Measurements from ENCODE around the gene BCAN.

Gene BCAN

DNA sequence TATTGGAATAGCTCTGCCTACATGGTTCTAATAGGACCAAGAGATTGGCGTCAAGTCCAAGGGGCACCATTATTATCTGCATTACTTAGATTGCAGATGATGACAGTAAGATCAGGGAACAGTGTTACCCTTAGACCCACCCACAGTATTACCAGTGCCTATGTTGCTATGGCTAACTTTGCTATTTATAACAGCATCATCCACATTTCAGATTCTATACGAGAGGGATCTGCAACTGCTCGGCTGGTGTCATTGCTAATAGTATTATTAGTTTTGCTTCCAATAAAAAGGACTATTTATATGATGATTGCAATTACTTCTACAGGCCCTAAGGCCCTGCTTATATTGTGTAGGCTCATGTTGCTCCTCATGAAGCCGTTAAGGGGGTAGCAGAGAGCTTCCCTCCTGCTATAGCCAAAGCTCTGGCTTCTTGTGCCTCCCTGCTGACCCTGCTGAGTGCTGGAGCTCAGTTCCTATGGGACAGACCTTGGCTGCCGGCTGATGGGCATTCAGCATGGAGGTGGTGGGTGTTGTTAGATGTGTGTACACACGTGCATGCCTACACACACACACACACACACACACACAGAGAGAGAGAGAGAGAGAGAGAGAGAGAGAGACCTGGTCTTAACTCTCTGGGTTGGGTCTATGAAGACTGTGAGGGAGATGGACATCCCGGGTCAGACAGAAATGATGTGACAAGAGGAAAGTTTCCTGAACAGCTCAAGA, 1.3 kb downstream of the BCAN start:
- DNase-seq (ENCODE audit: extremely low read depth in 1 of 2, low read depth in 1 of 2) = no peak

DNA sequence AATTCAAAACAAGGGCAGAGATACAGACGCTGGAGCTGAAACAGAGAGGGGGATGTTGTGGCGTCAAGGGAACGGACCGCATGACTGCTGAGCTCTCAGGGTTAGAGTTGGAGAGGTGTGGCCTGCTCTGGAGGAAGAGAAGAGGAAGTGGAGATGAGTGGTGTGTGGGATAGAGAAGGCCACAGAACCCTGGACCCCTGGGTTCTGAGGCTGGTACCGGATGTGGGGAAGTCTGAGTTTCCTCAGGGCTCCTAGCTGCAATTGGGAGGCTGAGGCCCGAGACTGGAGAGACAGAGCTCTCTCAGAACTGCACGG, 1.8 kb downstream of the BCAN start:
- no peak for DNase-seq (ENCODE audit: extremely low read depth in 1 of 2, low read depth in 1 of 2)

DNA sequence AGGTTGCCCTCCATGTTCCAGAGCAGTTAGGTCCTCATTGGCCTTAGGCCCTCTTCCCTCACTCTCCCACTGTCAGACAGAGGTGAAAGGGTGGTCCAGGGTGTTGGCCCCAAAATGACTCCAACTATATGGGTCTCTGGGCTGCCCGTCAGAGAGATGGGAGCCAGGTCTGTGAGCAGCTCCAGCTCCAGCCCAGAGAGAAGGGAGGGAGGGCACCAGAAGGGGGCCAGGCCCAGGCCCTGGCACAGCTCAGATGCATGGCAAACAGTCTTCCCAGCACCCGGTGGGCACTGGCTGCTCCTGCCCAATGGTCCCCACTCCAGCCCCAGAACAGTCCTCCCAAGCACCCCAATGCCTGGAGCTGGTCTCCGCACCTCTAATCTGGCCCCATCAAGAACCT, 2.2 kb downstream of the BCAN start:
- DNase-seq (ENCODE audit: extremely low read depth in 1 of 2, low read depth in 1 of 2) = no peak

DNA sequence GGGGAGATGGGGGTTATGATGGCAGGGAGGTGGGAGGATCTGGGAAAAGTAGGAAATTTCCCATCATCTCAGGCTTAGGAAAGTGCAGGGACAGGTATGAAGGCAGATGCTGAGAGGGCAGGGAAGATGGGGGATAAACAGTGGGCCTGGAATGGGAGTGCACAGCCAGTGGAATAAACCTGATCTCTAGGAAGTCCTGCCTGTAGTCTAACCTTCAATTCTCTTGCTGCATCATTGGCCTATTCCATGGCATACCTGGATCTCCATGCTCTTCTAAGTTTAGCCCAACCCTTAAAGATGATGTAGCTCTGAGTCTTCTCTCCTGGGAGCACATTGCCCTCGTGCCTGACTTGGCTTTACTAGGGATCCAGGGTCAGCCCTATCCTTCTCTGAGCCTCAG, 2.7 kb downstream of the BCAN start:
- DNase-seq (ENCODE audit: extremely low read depth in 1 of 2, low read depth in 1 of 2) = no peak

DNA sequence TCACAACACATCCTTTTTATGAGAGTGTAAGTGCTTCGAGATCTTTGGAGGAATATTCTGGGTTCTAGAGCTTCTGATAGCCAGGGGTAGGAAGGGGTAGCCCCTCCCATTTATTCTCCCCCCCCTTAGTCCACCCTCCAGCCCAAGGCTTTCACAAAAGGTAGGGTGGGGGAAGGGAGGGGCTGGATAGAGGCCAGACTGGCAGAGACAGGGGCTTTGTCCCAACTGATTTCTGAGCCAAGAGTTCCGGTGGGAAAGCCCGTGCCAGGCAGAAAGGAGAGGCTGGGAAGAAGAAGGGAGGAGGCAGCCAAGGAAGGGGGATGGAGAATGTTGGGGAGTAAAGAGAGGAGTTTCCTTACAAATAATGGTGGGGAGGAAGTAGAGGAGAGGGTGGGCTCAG, 3.1 kb downstream of the BCAN start:
- DNase-seq (ENCODE audit: extremely low read depth in 1 of 2, low read depth in 1 of 2) = no peak

DNA sequence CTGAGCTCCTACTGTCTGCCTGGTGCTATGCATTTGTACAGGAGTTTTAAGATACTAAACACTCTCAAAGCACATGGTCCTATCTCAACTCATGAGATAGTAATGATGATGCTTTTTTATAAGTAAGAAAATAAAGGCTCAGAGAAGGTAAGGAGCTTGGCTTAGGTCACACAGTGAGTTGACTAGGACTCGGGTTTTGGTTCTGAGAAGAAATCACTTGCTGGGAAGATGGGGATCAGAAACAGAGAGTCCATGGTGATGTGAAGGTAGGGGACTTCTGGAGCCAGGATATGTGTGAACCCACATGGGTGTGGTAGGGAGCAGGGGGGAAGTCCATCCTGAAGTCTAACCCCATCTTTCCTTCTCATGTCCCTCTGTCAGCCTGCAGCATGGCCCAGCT, 3.7 kb downstream of the BCAN start:
- DNase-seq (ENCODE audit: extremely low read depth in 1 of 2, low read depth in 1 of 2) = no peak

DNA sequence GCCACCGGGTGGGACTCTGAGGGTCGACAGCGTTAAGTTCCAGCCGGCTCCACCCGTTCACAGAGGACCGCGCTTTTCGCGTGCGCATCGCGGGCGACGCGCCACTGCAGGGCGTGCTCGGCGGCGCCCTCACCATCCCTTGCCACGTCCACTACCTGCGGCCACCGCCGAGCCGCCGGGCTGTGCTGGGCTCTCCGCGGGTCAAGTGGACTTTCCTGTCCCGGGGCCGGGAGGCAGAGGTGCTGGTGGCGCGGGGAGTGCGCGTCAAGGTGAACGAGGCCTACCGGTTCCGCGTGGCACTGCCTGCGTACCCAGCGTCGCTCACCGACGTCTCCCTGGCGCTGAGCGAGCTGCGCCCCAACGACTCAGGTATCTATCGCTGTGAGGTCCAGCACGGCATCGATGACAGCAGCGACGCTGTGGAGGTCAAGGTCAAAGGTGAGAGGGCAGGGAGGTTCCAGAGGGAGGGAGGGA, 4.9 kb downstream of the BCAN start:
- no peak for DNase-seq (ENCODE audit: extremely low read depth in 1 of 2, low read depth in 1 of 2)

DNA sequence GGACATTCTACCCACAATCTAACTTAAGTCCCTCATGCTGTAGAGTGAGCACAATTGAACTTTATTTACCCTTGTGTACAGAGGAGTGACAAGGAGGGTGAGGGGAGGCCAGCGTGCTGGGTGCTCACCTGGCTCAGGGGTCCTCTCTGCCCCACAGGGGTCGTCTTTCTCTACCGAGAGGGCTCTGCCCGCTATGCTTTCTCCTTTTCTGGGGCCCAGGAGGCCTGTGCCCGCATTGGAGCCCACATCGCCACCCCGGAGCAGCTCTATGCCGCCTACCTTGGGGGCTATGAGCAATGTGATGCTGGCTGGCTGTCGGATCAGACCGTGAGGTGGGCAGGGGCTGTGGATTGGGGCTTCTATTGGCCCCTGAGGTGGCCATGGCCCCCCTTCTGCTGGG, 5.4 kb downstream of the BCAN start:
- no peak for DNase-seq (ENCODE audit: extremely low read depth in 1 of 2, low read depth in 1 of 2)

DNA sequence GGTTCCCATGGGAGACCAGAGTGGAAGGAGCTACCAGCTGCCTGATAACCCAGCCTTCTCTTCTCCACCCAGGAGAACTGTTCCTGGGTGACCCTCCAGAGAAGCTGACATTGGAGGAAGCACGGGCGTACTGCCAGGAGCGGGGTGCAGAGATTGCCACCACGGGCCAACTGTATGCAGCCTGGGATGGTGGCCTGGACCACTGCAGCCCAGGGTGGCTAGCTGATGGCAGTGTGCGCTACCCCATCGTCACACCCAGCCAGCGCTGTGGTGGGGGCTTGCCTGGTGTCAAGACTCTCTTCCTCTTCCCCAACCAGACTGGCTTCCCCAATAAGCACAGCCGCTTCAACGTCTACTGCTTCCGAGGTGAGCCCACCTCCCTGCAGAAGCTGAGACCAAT, 6.6 kb downstream of the BCAN start:
- no peak for DNase-seq (ENCODE audit: extremely low read depth in 1 of 2, low read depth in 1 of 2)

DNA sequence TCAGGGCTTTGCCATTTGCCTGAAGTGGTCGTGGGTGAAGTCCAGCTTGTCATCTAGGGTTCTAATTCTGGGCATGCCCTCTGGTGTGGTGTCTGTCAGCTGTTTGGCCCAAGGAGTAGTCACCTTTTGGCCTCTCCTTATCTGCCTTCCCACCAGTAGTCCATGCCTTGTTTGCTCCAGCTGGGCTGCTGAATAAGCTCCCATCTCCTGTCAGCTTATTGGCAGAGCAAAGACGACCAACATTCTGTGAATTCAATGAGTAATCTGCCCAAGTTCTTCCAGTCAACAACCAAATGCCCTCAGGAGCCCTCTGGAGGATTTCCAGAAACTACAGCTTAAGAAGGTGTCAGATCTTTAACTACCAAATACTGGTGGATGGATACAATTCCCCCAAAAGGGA, 7.0 kb downstream of the BCAN start:
- DNase-seq (ENCODE audit: extremely low read depth in 1 of 2, low read depth in 1 of 2) = no peak

DNA sequence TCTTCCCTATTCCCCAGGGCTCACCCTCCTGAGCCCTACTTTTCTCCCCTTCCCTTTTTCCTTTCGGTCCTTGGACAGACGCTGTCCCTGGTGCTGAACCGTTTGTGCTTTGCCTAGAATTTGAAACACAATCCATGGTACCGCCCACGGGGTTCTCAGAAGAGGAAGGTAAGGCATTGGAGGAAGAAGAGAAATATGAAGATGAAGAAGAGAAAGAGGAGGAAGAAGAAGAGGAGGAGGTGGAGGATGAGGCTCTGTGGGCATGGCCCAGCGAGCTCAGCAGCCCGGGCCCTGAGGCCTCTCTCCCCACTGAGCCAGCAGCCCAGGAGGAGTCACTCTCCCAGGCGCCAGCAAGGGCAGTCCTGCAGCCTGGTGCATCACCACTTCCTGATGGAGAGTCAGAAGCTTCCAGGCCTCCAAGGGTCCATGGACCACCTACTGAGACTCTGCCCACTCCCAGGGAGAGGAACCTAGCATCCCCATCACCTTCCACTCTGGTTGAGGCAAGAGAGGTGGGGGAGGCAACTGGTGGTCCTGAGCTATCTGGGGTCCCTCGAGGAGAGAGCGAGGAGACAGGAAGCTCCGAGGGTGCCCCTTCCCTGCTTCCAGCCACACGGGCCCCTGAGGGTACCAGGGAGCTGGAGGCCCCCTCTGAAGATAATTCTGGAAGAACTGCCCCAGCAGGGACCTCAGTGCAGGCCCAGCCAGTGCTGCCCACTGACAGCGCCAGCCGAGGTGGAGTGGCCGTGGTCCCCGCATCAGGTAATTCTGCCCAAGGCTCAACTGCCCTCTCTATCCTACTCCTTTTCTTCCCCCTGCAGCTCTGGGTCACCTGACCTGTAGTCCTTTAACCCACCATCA, 10.4 kb downstream of the BCAN start:
- DNase-seq (ENCODE audit: extremely low read depth in 1 of 2, low read depth in 1 of 2) = no peak

DNA sequence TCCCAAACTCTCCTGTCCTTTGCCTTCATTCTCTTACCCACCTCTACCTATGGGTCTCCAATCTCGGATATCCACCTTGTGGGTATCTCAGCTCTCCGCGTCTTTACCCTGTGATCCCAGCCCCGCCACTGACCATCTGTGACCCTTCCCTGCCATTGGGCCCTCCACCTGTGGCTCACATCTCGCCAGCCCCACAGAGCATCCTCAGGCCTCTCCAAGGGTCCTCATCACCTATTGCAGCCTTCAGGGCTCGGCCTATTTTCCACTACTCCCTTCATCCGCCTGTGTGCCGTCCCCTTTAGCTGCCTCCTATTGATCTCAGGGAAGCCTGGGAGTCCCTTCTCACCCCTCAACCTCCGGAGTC, 11.1 kb downstream of the BCAN start:
- no peak for DNase-seq (ENCODE audit: extremely low read depth in 1 of 2, low read depth in 1 of 2)

DNA sequence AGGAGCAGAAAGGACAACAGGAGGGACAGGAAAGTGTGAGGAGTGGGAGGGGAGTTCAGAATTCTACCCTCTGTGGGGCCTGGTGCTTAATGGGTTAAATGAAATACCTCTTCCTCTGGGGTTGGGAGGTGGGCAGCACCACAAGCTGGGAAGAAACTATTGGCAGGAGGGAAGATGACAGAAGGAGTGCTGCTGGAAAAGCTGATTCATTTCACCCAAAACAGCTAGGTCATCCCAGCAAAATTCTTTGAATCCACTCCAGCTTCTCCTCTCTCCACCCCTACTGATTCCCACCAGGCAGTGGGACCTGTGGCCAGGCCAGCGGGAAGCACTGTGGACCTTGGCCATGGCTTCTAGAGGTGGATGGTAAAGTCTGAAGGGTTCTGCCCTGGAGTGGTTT, 12.8 kb downstream of the BCAN start:
- DNase-seq (ENCODE audit: extremely low read depth in 1 of 2, low read depth in 1 of 2) = no peak

DNA sequence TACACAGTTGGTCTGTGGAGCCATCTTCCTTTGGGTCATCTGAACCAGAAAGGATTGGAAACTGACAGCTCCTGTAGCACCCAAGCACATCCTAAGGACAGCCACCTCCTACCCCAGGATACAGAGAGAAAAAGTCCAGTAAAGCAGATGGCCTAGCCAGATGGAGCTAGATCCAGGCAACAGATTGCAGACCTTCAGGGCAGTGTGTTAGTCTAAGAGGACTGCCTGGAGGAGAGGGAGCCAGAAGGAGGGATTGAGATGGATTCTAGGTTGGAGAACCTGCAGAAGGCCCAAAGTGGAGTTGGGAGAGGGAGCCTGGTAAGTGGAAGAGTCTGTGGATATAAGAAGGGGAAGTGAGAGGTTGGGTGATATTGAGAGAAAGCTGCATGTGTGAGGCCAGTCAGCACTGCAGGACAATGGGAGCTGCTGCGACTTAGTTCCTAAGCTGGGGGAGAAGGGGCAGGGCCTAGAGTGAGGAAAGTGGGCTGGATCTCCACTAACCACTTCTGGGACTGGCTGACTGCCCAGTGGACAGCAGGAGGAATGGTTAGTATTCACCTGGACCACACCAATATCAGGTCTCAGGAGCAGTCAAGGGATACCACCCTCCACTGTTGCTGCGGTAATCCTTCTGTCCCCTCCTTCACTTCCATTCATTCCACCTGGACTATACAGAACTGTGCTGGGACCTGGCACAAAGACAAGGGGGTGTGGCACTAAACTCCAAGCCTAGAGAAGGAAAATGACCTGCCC, 13.4 kb downstream of the BCAN start:
- DNase-seq (ENCODE audit: extremely low read depth in 1 of 2, low read depth in 1 of 2) = no peak

DNA sequence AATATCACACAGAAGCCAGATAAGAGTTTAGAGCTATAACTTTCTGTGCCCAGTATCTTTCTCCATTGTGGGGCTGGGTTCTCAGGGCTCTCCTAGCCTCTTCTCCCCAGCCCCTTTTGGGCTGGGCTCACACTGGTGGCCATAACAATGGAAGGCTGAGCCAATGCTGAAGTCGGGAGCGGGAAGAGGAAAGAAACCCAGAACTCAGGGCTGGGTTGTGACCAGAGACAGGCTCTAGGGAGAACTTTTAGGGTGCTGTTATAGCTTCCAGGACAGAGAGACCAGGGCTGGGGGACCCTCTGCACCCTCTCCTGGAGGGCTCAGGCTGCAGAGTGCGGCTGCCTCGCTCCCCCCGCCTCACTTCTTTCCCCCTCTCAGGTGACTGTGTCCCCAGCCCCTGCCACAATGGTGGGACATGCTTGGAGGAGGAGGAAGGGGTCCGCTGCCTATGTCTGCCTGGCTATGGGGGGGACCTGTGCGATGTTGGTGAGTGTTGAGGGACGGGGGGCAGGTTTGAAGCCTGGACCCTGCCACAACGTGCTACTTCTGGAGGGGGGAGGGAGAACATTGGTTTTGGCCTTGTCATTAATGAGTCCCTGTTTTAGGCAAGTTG, 14.1 kb downstream of the BCAN start:
- no peak for DNase-seq (ENCODE audit: extremely low read depth in 1 of 2, low read depth in 1 of 2)

DNA sequence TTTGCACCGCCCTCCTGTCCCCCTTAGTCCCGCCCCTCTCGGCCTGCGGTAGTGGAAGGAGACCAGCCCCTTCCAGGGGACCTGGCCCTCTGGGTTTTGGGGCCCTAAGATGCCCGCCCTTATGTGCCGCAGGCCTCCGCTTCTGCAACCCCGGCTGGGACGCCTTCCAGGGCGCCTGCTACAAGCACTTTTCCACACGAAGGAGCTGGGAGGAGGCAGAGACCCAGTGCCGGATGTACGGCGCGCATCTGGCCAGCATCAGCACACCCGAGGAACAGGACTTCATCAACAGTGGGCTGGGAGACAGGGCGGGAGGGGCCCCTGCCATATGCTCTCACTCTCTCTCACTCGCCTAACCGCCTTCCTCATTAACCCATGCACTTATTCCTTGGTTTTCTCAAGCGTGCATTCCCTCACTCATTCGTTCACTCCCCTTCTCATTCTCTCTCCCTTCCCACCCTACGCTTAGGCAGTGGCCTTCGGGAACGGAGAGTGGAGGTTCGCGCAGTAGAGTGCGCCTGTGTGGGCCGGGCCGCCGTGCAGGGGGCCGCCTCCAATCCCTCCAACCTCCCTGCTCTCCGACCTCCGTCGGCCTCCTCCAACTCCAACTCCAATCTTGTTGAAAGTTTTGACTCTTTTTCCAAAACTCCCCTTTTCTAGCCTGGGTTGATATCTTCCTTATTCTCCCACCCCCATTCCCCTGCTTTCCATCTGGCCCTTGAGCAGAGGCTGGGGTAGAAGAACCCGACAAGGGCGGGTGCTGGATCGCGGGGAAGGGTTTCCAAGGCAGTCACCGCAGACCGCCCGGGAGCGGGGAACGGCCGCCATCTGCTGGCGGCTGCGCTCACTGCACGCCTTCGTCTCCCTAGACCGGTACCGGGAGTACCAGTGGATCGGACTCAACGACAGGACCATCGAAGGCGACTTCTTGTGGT, 15.2 kb downstream of the BCAN start:
- DNase-seq (ENCODE audit: extremely low read depth in 1 of 2, low read depth in 1 of 2) = peak; percentile 19 to 68

DNA sequence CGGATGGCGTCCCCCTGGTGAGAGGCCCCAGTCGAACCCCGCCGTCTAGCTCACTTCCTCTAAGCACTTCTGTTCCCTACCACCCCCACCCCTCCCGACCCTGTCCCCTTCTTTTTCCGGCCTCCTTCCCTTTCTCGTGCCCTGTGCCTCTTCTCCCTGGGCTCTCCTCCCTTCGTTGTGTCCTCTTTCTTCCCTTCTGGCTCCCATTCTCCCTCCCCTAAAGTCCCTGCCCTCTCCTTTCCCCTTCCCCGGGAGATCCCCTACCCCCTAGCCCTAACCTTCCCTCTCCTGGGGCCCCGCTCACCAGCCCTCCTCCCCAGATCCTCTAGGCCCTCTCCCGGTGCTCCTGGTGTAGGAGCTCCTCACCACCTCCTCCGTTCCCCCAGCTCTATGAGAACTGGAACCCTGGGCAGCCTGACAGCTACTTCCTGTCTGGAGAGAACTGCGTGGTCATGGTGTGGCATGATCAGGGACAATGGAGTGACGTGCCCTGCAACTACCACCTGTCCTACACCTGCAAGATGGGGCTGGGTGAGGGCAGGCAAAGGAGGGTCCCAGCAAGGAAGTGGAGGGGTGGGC, 15.9 kb downstream of the BCAN start:
- DNase-seq (ENCODE audit: extremely low read depth in 1 of 2, low read depth in 1 of 2) = no peak

DNA sequence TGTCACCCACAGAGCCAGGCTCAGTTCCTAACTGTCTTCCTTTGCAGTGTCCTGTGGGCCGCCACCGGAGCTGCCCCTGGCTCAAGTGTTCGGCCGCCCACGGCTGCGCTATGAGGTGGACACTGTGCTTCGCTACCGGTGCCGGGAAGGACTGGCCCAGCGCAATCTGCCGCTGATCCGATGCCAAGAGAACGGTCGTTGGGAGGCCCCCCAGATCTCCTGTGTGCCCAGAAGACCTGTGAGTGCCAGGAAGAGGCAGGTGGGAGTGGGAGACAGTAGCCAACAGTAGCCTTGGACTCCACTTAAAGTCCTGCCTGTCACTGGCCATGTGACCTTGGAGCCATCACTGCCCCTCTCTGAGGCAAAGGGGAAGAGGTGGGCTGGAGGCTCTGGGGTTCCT, 16.6 kb downstream of the BCAN start:
- no peak for DNase-seq (ENCODE audit: extremely low read depth in 1 of 2, low read depth in 1 of 2)

DNA sequence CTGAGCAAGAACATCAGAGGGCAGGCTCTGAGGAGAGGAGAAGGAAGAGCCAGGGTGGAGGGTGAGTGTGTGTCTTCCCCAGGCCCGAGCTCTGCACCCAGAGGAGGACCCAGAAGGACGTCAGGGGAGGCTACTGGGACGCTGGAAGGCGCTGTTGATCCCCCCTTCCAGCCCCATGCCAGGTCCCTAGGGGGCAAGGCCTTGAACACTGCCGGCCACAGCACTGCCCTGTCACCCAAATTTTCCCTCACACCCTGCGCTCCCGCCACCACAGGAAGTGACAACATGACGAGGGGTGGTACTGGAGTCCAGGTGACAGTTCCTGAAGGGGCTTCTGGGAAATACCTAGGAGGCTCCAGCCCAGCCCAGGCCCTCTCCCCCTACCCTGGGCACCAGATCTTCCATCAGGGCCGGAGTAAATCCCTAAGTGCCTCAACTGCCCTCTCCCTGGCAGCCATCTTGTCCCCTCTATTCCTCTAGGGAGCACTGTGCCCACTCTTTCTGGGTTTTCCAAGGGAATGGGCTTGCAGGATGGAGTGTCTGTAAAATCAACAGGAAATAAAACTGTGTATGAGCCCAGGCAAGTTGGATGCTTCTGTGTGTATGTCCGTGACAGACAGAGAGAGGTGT, 17.1 kb downstream of the BCAN start:
- DNase-seq (ENCODE audit: extremely low read depth in 1 of 2, low read depth in 1 of 2) = no peak

DNA sequence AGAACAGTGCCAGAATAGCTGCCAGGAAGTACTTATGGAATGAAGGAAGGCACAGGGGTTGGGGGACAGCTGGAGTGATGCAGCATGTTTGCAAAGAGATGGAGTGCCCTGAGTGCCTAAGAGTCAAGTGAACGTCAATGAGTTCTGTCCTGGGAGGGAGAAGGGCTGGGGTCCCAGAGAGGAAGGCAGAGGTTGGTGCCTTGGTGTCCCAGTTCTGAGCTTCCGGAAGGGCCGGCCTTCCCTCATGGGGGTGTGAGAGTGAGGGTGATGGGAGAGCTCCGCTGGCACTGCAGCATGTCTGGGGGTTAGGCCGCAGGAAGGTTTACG, 17.7 kb downstream of the BCAN start:
- no peak for DNase-seq (ENCODE audit: extremely low read depth in 1 of 2, low read depth in 1 of 2)

All from activated CD8-positive, alpha-beta memory T cell treated with anti-CD3 and anti-CD28 coated beads for 1 hour (primary cell).